ENCODE data around the gene GALNT17. TPM values are rescaled to one million over a fixed set of nuclear protein-coding genes. Genes with fewer than 3 reads are reported as not detected.

Gene GALNT17
- total and polyA plus RNA-seq, 2 experiments from 2014 or later, result 11.1 to 65.6 TPM

GRCh38 chr7:71488308-71488707 lies 356.4 kb downstream of the GALNT17 start:
- no peak overlapping the region for H3K27ac Mint-ChIP-seq
- DNase-seq (ENCODE audit: low spot score), result no peak

More at GRCh38 chr7:71488308-71488707, 356.4 kb downstream of the GALNT17 start:
- Mint-ChIP-seq H3K4me3 (no peak overlapping the region), H3K9me3 (no peaks in the 10 kb centered on the region), H3K4me1 (peaks cover 6% of the 10 kb centered on the region; the same call in 1 of the 3 replicates), H3K36me3 (ENCODE audit: low read depth) (peaks cover 30% of the 10 kb centered on the region), H3K27me3 (ENCODE audit: insufficient read depth, low read depth, poor library complexity) (peaks cover 12% of the 10 kb centered on the region)
- H3K9me2 ChIP-seq (ENCODE audit: insufficient read depth), result no peaks in the 10 kb centered on the region
- no peaks in the 10 kb centered on the region for H3K27me3 ChIP-seq (ENCODE audit: insufficient read depth)
- no peak for ATAC-seq
- TF ChIP-seq, protein P1, sequence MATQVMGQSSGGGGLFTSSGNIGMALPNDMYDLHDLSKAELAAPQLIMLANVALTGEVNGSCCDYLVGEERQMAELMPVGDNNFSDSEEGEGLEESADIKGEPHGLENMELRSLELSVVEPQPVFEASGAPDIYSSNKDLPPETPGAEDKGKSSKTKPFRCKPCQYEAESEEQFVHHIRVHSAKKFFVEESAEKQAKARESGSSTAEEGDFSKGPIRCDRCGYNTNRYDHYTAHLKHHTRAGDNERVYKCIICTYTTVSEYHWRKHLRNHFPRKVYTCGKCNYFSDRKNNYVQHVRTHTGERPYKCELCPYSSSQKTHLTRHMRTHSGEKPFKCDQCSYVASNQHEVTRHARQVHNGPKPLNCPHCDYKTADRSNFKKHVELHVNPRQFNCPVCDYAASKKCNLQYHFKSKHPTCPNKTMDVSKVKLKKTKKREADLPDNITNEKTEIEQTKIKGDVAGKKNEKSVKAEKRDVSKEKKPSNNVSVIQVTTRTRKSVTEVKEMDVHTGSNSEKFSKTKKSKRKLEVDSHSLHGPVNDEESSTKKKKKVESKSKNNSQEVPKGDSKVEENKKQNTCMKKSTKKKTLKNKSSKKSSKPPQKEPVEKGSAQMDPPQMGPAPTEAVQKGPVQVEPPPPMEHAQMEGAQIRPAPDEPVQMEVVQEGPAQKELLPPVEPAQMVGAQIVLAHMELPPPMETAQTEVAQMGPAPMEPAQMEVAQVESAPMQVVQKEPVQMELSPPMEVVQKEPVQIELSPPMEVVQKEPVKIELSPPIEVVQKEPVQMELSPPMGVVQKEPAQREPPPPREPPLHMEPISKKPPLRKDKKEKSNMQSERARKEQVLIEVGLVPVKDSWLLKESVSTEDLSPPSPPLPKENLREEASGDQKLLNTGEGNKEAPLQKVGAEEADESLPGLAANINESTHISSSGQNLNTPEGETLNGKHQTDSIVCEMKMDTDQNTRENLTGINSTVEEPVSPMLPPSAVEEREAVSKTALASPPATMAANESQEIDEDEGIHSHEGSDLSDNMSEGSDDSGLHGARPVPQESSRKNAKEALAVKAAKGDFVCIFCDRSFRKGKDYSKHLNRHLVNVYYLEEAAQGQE (IDR thresholded peaks at IDR 0.05; ENCODE audit: unreplicated experiment), result no peak
- TF ChIP-seq JUNB (IDR thresholded peaks at IDR 0.05; ENCODE audit: unreplicated experiment) (no peak), EZH2 (IDR thresholded peaks at IDR 0.05; ENCODE audit: low read depth, unreplicated experiment) (no peak), NANOG (IDR thresholded peaks at IDR 0.05; ENCODE audit: borderline replicate concordance) (no peak), ZNF331 (CRISPR knock-in tag; IDR thresholded peaks at IDR 0.05; ENCODE audit: low read depth) (no peak), ETS1 (IDR thresholded peaks at IDR 0.05) (no peak), CTCF (conservative IDR thresholded peaks at IDR 0.05; ENCODE audit: low read depth in 2 of 2) (no peak), POLR2AphosphoS5 (IDR thresholded peaks at IDR 0.05; ENCODE audit: low read depth) (no peak)
- H3K36me3 ChIP-seq (ENCODE audit: insufficient read depth), result no peaks in the 10 kb centered on the region
- no peak overlapping the region for H3K4me2 ChIP-seq
- H3F3A ChIP-seq (replicated peaks; ENCODE audit: low read depth), result no peaks in the 10 kb centered on the region
- no peak overlapping the region for H3K27ac ChIP-seq (ENCODE audit: low read depth)
- no peak overlapping the region for H2AFZ ChIP-seq
- no peak overlapping the region for H3K4me3 ChIP-seq
- H3K4me1 ChIP-seq (ENCODE audit: insufficient read depth), result 0 out of 2 replicates have a peak, but pooled peaks cover 3% of the 10 kb centered on the region
- H3K79me2 ChIP-seq (replicated peaks; ENCODE audit: insufficient read depth), result no peaks in the 10 kb centered on the region
- no peaks in the 10 kb centered on the region for H4K20me1 ChIP-seq (replicated peaks; ENCODE audit: insufficient read depth)

Measured in GM23338 (cell line).